Lower leg skin (tissue), 4 donors: ENCODE data around the gene MARCHF10. TPM values are rescaled to one million over a fixed set of nuclear protein-coding genes. Genes with fewer than 3 reads are reported as not detected.
"Not testable (repeated sequence)": the region's sequence is repeated elsewhere in the genome, so short reads cannot be mapped to it uniquely, and the experiment has no call there.

ENCODE experiments used
- DNase-seq, 2 donors: peaks; one replicate each; pipeline ENCODE4 v3.0.0-alpha.2; 2019; ENCODE audit warnings: low spot score in 2 of 2
- H3K4me3 ChIP-seq: fragments of 200-600 bp; sonication (generic); 2 replicates; pipeline ENCODE4 v1.5.1; 2017; ENCODE audit warnings: mild to moderate bottlenecking, low read depth; ENCODE audit not compliant: poor library complexity, severe bottlenecking
- POLR2A ChIP-seq, 2 donors: fragments of 450-650 bp; IDR thresholded peaks; one replicate each; pipeline ENCODE4 v1.6.1; 2016 to 2017; ENCODE audit warnings: antibody characterized with exemption in 2 of 2, mild to moderate bottlenecking in 1 of 2, moderate library complexity in 1 of 2
- WGBS, 2 donors: methylation state at CpG; one replicate each; pipeline ENCODE4 v1.1.5; 2018; 5-methylcytosine and 5-hydroxymethylcytosine counted together
- intact Hi-C: fragments of 100-400 bp; cut with DNase I; formaldehyde crosslinking; loops from one replicate; pipeline ENCODE4 v1.15.0; 2023; ENCODE audit warnings: low total_unique reads
- total RNA-seq, 4 donors: library from RNA; depleted of rRNA; stranded (reverse); fragments of >200 nt; gene quantifications; one replicate each; pipeline ENCODE4 v1.1.0, GENCODE V29; 2016
- TF ChIP-seq, protein P1 (sequence below), 3 donors: fragments of 450-650 bp; IDR thresholded peaks; one replicate each; pipeline ENCODE4 v1.5.1; 2016; ENCODE audit warnings: antibody characterized with exemption in 3 of 3, mild to moderate bottlenecking in 3 of 3, moderate library complexity in 2 of 3

MARCHF10 gene
- total RNA-seq, 4 donors from 2014 or later = not detected

DNA sequence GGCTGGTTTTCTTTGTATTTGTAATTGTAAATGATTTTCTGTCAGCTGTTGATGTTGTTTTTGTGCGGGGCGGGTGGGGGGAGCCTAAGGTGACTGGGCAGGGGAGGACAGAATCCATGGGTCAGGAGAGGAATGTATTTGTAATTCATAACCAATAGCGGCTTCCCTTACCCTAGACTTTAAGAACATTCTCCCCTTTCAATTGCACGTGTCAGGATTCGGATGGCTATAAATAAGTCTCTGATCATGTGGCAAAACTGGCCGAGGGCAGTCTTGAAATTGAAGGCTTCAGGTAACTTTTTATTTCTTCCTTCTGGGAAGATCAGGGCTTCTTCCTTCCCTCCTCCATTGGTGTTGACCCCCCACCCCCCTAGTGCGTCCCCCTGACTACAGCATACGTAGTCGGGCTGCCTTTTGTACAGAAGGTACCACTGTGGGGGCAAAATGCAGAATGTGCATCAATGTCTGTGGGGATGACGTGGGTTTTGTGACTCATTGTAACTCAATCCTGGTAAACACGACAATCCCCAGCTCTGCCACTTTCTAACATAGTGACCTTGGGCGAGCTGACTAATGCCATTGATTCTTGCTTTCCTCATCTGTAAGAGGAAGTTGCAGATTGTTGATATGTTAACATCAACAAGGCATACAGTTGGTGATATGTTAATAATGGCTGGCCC, 16.2 kb downstream of the MARCHF10 start:
- intact Hi-C loops = no loop called here
- 72 to 85% methylated on average over 12 of the region's 12 CpGs for WGBS, 2 donors
- TF ChIP-seq, protein P1, sequence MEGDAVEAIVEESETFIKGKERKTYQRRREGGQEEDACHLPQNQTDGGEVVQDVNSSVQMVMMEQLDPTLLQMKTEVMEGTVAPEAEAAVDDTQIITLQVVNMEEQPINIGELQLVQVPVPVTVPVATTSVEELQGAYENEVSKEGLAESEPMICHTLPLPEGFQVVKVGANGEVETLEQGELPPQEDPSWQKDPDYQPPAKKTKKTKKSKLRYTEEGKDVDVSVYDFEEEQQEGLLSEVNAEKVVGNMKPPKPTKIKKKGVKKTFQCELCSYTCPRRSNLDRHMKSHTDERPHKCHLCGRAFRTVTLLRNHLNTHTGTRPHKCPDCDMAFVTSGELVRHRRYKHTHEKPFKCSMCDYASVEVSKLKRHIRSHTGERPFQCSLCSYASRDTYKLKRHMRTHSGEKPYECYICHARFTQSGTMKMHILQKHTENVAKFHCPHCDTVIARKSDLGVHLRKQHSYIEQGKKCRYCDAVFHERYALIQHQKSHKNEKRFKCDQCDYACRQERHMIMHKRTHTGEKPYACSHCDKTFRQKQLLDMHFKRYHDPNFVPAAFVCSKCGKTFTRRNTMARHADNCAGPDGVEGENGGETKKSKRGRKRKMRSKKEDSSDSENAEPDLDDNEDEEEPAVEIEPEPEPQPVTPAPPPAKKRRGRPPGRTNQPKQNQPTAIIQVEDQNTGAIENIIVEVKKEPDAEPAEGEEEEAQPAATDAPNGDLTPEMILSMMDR (IDR thresholded peaks at IDR 0.05) = no peak
- no peak for TF ChIP-seq POLR2A (IDR thresholded peaks at IDR 0.05)
- H3K4me3 ChIP-seq = no peak overlapping the region
- DNase-seq = peak in 1 of 2 donors; percentile 23

GRCh38 chr17:62791235-62791734, 16.8 kb downstream of the MARCHF10 start:
- TF ChIP-seq, protein P1 (IDR thresholded peaks at IDR 0.05) = no peak
- intact Hi-C loops = no loop called here
- no peak for DNase-seq
- WGBS, 2 donors = 61% methylated on average over 6 of the region's 6 CpGs
- H3K4me3 ChIP-seq = no peak overlapping the region

- TF ChIP-seq POLR2A (IDR thresholded peaks at IDR 0.05) = no peak
- TF ChIP-seq, protein P1 (IDR thresholded peaks at IDR 0.05) = no peak
- 74 to 77% methylated on average over 7 of the region's 7 CpGs for WGBS, 2 donors
- no peak overlapping the region for H3K4me3 ChIP-seq
- no peak for DNase-seq
- intact Hi-C loops = no loop called here
Observed at GRCh38 chr17:62790564-62790986, 17.5 kb downstream of the MARCHF10 start.

DNA sequence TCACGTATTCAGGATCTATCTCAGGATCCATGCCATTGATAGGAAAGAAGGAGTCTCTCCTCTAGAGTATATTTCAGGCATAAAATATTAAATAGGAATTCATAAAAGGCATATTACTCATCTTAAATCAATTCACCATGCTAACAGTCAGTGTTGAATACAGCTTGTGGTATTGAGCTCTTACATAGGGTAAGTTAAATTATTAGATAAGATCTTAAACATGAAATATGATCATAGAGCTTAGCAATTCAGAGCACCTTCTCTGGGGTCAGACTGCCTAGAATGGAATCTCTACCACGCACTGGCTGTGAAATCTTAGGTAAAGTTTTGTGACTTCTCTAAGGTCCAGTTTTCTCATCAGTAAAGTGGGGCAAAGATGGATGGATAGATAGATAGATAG, 20.7 kb downstream of the MARCHF10 start:
- H3K4me3 ChIP-seq = no peak overlapping the region
- intact Hi-C loops = no loop called here
- 84 to 90% methylated on average over 2 of the region's 2 CpGs for WGBS, 2 donors
- DNase-seq = no peak
- TF ChIP-seq POLR2A (IDR thresholded peaks at IDR 0.05) = no peak
- TF ChIP-seq, protein P1 (IDR thresholded peaks at IDR 0.05) = no peak

DNA sequence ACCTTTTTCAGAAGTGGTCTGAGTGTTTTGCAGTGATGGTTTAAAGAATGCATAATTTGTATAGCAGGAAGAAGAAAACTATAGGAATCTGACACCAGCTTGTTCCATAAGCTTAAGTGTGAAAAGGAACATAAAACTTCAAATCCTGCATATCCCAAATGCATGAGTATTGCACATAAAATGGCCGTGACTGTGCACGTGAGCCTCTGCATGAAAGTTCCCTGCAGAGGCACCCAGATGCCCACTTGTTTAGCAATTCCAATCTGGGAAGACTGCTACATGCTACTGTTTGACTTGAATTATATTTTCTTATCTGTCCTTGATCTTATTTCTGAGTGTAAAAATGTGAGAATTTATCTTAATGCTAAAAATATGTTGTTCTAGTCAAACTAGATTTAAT, 21.5 kb downstream of the MARCHF10 start:
- intact Hi-C loops = no loop called here
- 81 to 91% methylated on average over 2 of the region's 2 CpGs for whole genome bisulfite sequencing, 2 donors
- TF ChIP-seq, protein P1 (IDR thresholded peaks at IDR 0.05) = no peak
- no peak for TF ChIP-seq POLR2A (IDR thresholded peaks at IDR 0.05)
- H3K4me3 ChIP-seq = no peak overlapping the region
- no peak for DNase-seq

- H3K4me3 ChIP-seq, DNase-seq, intact Hi-C loops: not testable (repeated sequence)
- 97 to 100% methylated on average over 1 of the region's 1 CpG for WGBS, 2 donors
Observed at GRCh38 chr17:62785983-62786382, 22.1 kb downstream of the MARCHF10 start.
